Kidney epithelial cell (primary cell): ENCODE measurements around the gene KIF26B. TPM values are rescaled to one million over a fixed set of nuclear protein-coding genes. Genes with fewer than 3 reads are reported as not detected.

Source experiments
- DNase-seq: peaks from one replicate; pipeline ENCODE4 v3.0.0-alpha.2; 2010; ENCODE audit warnings: low read depth
- H3K27me3 ChIP-seq: 2 replicates; pipeline ENCODE4 v1.6.0; 2011; ENCODE audit warnings: low read length; ENCODE audit not compliant: control insufficient read depth, insufficient read depth
- H3K36me3 ChIP-seq: 2 replicates; pipeline ENCODE4 v1.5.1; 2011; ENCODE audit warnings: low read length; ENCODE audit not compliant: control insufficient read depth, insufficient read depth
- H3K4me3 ChIP-seq: 2 replicates; pipeline ENCODE4 v1.5.1; 2011; ENCODE audit warnings: low read depth, mild to moderate bottlenecking, control low read depth, low read length
- total RNA-seq: library from RNA; depleted of rRNA; stranded (reverse); fragments of >200 nt; gene quantifications from 2 replicates; pipeline ENCODE4 v1.2.3, GENCODE V29; 2015
- TF ChIP-seq, protein P1 (sequence below): IDR thresholded peaks from 2 replicates; pipeline ENCODE4 v1.5.1; 2011; ENCODE audit warnings: mild to moderate bottlenecking, moderate library complexity, low read length, control low read depth, inconsistent platforms; ENCODE audit not compliant: insufficient read depth, poor library complexity, severe bottlenecking

The KIF26B gene
- total RNA-seq, 1 donor from 2014 or later, result 14.6 TPM

DNA sequence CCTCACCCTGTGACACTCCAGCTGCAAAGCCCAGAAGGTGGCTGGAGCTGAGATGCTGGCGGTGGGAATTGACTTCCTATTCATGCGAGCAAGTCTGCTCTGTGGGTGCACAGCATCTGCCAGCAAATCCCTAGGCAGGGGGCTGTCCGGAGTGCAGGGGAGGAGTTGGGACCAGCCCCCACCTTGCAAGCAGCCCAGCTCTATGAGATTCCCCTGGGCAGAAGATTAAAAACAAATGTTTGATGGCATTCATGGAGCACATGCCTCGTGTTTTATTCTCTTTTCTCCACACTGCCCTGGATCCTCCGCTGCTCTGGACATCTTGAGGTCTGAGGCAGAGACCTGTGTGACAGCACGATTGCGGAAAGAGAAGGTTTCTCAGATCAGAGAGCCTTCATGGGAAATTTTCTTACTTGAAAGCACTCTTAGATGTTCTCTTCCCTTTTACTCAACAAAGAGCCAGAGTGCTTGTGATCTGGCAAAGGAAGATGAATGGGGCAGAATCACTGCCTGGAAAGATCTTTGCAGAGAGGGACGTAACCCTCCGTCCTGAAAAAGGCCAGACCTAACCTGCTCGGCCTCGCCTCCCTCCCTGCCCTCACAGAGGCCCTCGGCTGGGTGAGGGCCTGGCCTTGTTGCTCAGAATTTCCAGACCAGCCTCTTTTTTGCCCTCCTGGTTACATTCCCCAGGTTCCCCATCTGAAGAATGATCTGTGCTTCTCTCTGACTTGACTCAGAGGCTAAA is 597.1 kb downstream of the KIF26B start:
- no peak overlapping the region for H3K4me3 ChIP-seq
- no peak for DNase-seq
- H3K27me3 ChIP-seq, result no peaks in the 10 kb centered on the region
- H3K36me3 ChIP-seq, result no peaks in the 10 kb centered on the region
- TF ChIP-seq, protein P1, sequence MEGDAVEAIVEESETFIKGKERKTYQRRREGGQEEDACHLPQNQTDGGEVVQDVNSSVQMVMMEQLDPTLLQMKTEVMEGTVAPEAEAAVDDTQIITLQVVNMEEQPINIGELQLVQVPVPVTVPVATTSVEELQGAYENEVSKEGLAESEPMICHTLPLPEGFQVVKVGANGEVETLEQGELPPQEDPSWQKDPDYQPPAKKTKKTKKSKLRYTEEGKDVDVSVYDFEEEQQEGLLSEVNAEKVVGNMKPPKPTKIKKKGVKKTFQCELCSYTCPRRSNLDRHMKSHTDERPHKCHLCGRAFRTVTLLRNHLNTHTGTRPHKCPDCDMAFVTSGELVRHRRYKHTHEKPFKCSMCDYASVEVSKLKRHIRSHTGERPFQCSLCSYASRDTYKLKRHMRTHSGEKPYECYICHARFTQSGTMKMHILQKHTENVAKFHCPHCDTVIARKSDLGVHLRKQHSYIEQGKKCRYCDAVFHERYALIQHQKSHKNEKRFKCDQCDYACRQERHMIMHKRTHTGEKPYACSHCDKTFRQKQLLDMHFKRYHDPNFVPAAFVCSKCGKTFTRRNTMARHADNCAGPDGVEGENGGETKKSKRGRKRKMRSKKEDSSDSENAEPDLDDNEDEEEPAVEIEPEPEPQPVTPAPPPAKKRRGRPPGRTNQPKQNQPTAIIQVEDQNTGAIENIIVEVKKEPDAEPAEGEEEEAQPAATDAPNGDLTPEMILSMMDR, result no peak

DNA sequence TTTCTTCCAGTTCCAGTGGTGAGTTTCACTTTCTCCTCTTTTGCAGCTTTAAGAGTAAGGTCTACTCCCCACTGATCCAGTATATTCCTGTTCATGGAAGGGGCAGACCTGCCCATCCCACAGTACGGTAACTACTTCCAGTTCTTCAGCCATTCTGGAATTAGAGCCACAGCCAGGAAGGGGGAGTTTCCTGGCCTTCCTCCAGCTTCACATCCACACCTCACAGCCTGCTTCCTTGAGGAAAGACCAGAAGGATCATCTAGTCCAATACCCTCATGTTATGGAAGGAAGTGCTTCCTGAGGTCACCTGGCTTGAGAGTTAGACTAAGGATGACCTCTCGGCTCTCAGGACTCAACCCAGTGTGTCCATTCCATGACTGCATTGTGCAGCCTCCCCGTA is 597.8 kb downstream of the KIF26B start:
- H3K4me3 ChIP-seq, result no peak overlapping the region
- DNase-seq, result no peak
- H3K36me3 ChIP-seq, result no peaks in the 10 kb centered on the region
- H3K27me3 ChIP-seq, result no peaks in the 10 kb centered on the region
- TF ChIP-seq, protein P1, result no peak

DNA sequence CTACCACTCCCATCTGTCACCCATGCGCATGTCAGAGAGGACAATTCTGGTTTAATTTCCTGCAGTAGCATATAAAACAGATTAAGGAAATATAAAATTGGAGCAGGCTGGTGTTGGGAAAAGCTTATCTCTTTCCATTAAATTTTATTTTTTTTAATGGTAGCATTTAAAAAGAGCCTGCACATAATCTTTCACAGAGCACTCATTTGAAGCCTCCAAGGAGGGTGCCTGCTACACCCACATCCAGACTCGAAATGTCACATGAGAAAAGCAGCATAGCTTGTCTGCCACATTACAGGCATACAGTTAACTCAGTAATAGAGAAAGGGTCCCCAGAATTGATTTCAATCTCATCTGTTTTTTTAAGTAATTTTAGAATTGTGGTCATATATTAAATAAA is 599.0 kb downstream of the KIF26B start:
- DNase-seq, result no peak
- TF ChIP-seq, protein P1, result no peak
- Histone ChIP-seq H3K27me3 (no peaks in the 10 kb centered on the region), H3K36me3 (no peaks in the 10 kb centered on the region), H3K4me3 (no peak overlapping the region)

DNA sequence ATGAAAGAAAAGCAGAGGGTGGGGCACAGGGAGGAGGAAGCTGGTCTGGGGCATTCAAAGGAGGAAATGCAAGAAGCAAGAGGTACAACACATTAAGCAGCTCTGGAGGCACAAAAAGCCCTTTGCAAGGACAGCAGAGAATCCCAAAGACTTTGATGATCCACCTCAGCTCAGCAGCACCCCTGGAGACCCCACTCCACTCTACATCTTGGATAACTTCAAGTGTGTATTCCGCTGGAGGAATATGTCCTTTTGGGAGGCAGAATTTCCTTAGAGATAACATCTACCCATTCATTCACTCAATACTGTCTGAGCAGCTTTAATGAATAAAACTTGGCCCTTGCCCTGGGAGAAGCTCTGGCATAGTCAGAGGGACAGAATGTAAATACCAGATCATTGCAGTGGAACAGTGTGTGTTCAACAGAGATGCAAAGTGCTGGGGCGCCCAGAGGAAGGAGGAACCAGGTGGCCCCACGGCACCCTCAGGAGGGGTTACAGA is 599.7 kb downstream of the KIF26B start:
- H3K4me3 ChIP-seq, result no peak overlapping the region
- H3K36me3 ChIP-seq, result no peaks in the 10 kb centered on the region
- no peaks in the 10 kb centered on the region for H3K27me3 ChIP-seq
- TF ChIP-seq, protein P1, result no peak
- no peak for DNase-seq
